ENCODE data around the gene PRRC1.

GRCh38 chr5:127513408-127513970 is 4.0 kb upstream of the PRRC1 start:
- TF ChIP-seq POLR2A (IDR thresholded peaks at IDR 0.05), result no peak
- TF ChIP-seq POLR2AphosphoS5 (IDR thresholded peaks at IDR 0.05), result no peak
